GM23338 (cell line): ENCODE data around the gene GPR149. TPM values are rescaled to one million over a fixed set of nuclear protein-coding genes. Genes with fewer than 3 reads are reported as not detected.

Experiments used
- ATAC-seq: fragments of 200-7000 bp; cut with Tn5 transposase; 3 replicates; pipeline ENCODE4 v1.9.1; 2020
- DNase-seq: peaks from one replicate; pipeline ENCODE4 v3.0.0-alpha.2; 2015; ENCODE audit warnings: low spot score
- H2AFZ ChIP-seq: fragments of 200-600 bp; sonication (generic); 2 replicates; pipeline ENCODE4 v1.8.0; 2016; ENCODE audit warnings: antibody characterized with exemption, mild to moderate bottlenecking, moderate library complexity
- H3F3A ChIP-seq: fragments of 200-600 bp; sonication (generic); replicated peaks from 2 replicates; pipeline ENCODE4 v1.8.0; 2017; ENCODE audit warnings: antibody characterized with exemption, mixed run types, low read depth
- H3K27ac ChIP-seq: fragments of 200-600 bp; sonication (generic); 2 replicates; pipeline ENCODE4 v1.6.1; 2016; ENCODE audit warnings: low read depth
- H3K27me3 ChIP-seq: fragments of 200-600 bp; sonication (generic); 2 replicates; pipeline ENCODE4 v1.8.0; 2016; ENCODE audit warnings: mild to moderate bottlenecking, mixed run types, moderate library complexity; ENCODE audit not compliant: insufficient read depth
- H3K36me3 ChIP-seq: fragments of 200-600 bp; sonication (generic); 2 replicates; pipeline ENCODE4 v1.8.0; 2016; ENCODE audit warnings: mild to moderate bottlenecking; ENCODE audit not compliant: insufficient read depth
- H3K4me1 ChIP-seq: fragments of 200-600 bp; sonication (generic); 2 replicates; pipeline ENCODE4 v1.8.0; 2016; ENCODE audit warnings: mild to moderate bottlenecking, moderate library complexity; ENCODE audit not compliant: insufficient read depth
- H3K4me2 ChIP-seq: fragments of 200-600 bp; sonication (generic); 2 replicates; pipeline ENCODE4 v1.7.1; 2017; ENCODE audit warnings: mixed run types
- H3K4me3 ChIP-seq: fragments of 200-600 bp; sonication (generic); 2 replicates; pipeline ENCODE4 v1.6.1; 2016; ENCODE audit warnings: mixed run types
- H3K79me2 ChIP-seq: fragments of 200-600 bp; sonication (generic); replicated peaks from 2 replicates; pipeline ENCODE4 v1.8.0; 2017; ENCODE audit warnings: mild to moderate bottlenecking; ENCODE audit not compliant: insufficient read depth
- H3K9me2 ChIP-seq: fragments of 200-600 bp; sonication (generic); 2 replicates; pipeline ENCODE4 v1.8.0; 2017; ENCODE audit not compliant: insufficient read depth
- H4K20me1 ChIP-seq: fragments of 200-600 bp; sonication (generic); replicated peaks from 2 replicates; pipeline ENCODE4 v1.8.0; 2017; ENCODE audit warnings: mild to moderate bottlenecking; ENCODE audit not compliant: insufficient read depth
- H3K27ac Mint-ChIP-seq: 2 replicates; pipeline ENCODE4 v1.8.0; 2020; ENCODE audit warnings: inconsistent platforms, mild to moderate bottlenecking, moderate library complexity, mixed read lengths
- H3K27me3 Mint-ChIP-seq: 3 replicates; pipeline ENCODE4 v1.8.0; 2022; ENCODE audit warnings: low read depth, mild to moderate bottlenecking, moderate library complexity, mixed read lengths, inconsistent platforms; ENCODE audit not compliant: insufficient read depth, poor library complexity
- H3K36me3 Mint-ChIP-seq: 3 replicates; pipeline ENCODE4 v1.8.0; 2021; ENCODE audit warnings: low read depth, mild to moderate bottlenecking, inconsistent platforms, moderate library complexity, mixed read lengths
- H3K4me1 Mint-ChIP-seq: 3 replicates; pipeline ENCODE4 v1.8.0; 2020; ENCODE audit warnings: mild to moderate bottlenecking, inconsistent platforms, mixed read lengths
- H3K4me3 Mint-ChIP-seq: 3 replicates; pipeline ENCODE4 v1.8.0; 2021; ENCODE audit warnings: moderate library complexity, mild to moderate bottlenecking, inconsistent platforms, mixed read lengths
- H3K9me3 Mint-ChIP-seq: 3 replicates; pipeline ENCODE4 v1.8.0; 2020; ENCODE audit warnings: moderate library complexity, mild to moderate bottlenecking, inconsistent platforms, mixed read lengths
- CREB1 ChIP-seq: fragments of 250-450 bp; sonication (Bioruptor Pico); IDR thresholded peaks from 2 replicates; pipeline ENCODE4 v1.5.0; 2020; ENCODE audit warnings: low read depth, mild to moderate bottlenecking, moderate library complexity
- ETS1 ChIP-seq: IDR thresholded peaks from 2 replicates; pipeline ENCODE4 v1.6.1; 2016; ENCODE audit warnings: antibody characterized with exemption
- EZH2 ChIP-seq: fragments of 200-600 bp; sonication (generic); IDR thresholded peaks from one replicate; pipeline ENCODE4 v1.8.0; 2017; ENCODE audit warnings: antibody characterized with exemption, mild to moderate bottlenecking, low read depth; ENCODE audit not compliant: unreplicated experiment
- EZH2phosphoT487 ChIP-seq: fragments of 200-600 bp; sonication (generic); IDR thresholded peaks from one replicate; pipeline ENCODE4 v1.8.1; 2018; ENCODE audit warnings: antibody characterized with exemption; ENCODE audit not compliant: unreplicated experiment
- JUNB ChIP-seq: IDR thresholded peaks from one replicate; pipeline ENCODE4 v1.6.1; 2016; ENCODE audit warnings: antibody characterized with exemption; ENCODE audit not compliant: unreplicated experiment
- POLR2AphosphoS5 ChIP-seq: IDR thresholded peaks from 2 replicates; pipeline ENCODE4 v1.6.1; 2016; ENCODE audit warnings: antibody characterized with exemption, low read depth
- ZNF114 ChIP-seq: fragments of 250-450 bp; sonication (Bioruptor Pico); IDR thresholded peaks from 2 replicates; pipeline ENCODE4 v1.5.0; 2020; ENCODE audit warnings: mild to moderate bottlenecking, moderate library complexity
- ZNF331 ChIP-seq: fragments of 250-450 bp; sonication (Bioruptor Pico); IDR thresholded peaks from 2 replicates; pipeline ENCODE4 v1.5.0; 2020; ENCODE audit warnings: low read depth, mild to moderate bottlenecking, moderate library complexity
- polyA plus RNA-seq: library from polyadenylated mRNA; unstranded; fragments of >200 nt; fragmentation: Nextera tagmentation; extraction: Ambion mirVana; gene quantifications from 2 replicates; pipeline ENCODE4 v1.2.1, GENCODE V29; 2016
- total RNA-seq: library from RNA; depleted of rRNA; stranded (reverse); fragments of >200 nt; shearing (Covaris generic); gene quantifications from 2 replicates; pipeline ENCODE4 v1.2.3, GENCODE V29; 2014
- TF ChIP-seq, protein P1 (sequence below), 2 experiments: fragments of 200-600 bp in 1 of 2; sonication (generic) in 1 of 2; conservative IDR thresholded peaks; 2 replicates each; pipeline versions ENCODE4 v1.5.1 to v1.6.1; 2016 to 2017; ENCODE audit warnings: antibody characterized with exemption in 2 of 2, low read depth in 2 of 2, mild to moderate bottlenecking in 2 of 2, moderate library complexity in 1 of 2

GPR149 gene
- total and polyA plus RNA-seq, 2 experiments from 2014 or later: 0.11 to 0.21 TPM

DNA sequence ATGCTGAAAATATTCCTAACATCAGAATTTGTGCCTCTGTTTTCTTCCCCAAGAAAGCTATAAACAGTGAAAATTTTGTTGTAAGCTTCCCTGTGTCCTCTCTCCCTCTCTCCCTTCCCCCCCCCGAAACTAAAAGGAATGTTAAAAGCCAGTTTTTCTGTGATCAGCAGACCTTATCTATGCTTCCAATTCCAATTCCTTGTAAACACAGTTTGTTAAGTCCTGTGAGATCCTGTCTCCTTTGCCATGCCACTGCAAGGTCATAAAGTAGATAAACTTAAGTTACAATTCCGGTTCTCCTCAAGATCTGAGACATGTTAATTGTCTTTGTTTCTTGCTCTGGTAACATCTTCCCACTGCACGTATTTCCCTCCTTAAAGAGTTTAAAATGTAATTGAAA, 62.8 kb downstream of the GPR149 start (continued):
- no peak for TF ChIP-seq ETS1
- no peak for TF ChIP-seq CREB1
- no peak for TF ChIP-seq EZH2
- TF ChIP-seq ZNF331 (CRISPR knock-in tag): no peak
- TF ChIP-seq ZNF114 (CRISPR knock-in tag): no peak
- TF ChIP-seq EZH2phosphoT487: no peak
- no peak for TF ChIP-seq POLR2AphosphoS5
- TF ChIP-seq, protein P1, sequence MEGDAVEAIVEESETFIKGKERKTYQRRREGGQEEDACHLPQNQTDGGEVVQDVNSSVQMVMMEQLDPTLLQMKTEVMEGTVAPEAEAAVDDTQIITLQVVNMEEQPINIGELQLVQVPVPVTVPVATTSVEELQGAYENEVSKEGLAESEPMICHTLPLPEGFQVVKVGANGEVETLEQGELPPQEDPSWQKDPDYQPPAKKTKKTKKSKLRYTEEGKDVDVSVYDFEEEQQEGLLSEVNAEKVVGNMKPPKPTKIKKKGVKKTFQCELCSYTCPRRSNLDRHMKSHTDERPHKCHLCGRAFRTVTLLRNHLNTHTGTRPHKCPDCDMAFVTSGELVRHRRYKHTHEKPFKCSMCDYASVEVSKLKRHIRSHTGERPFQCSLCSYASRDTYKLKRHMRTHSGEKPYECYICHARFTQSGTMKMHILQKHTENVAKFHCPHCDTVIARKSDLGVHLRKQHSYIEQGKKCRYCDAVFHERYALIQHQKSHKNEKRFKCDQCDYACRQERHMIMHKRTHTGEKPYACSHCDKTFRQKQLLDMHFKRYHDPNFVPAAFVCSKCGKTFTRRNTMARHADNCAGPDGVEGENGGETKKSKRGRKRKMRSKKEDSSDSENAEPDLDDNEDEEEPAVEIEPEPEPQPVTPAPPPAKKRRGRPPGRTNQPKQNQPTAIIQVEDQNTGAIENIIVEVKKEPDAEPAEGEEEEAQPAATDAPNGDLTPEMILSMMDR (conservative IDR thresholded peaks at IDR 0.05; ENCODE audit: low read depth in 2 of 2): no peak
- no peak for TF ChIP-seq JUNB

DNA sequence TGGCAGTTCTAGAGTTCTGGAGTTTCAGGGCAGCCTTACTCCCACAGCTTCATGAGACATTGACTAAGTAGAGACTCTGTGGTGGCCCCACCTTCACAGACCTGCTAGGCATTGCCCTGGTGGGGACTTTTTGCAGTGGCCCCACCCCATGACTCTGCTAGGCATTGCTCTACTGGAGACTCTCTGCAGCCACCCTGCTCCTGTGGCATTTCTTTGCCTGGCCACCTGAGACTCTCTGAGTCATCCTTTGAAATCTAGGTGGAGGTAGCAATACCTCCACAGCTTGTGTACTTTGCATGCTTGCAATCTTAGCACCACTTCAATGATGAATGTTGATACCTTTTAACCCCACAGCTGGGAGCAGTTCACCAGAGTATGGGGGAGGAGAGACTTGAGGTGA, 65.1 kb downstream of the GPR149 start:
- H3K9me2 ChIP-seq: peaks cover 9% of the 10 kb centered on the region; the same call in 1 of the 2 replicates
- ATAC-seq (no peak), DNase-seq (no peak)
- H3K4me3 ChIP-seq: no peak overlapping the region
- no peak overlapping the region for H3K4me2 ChIP-seq
- no peaks in the 10 kb centered on the region for H3F3A ChIP-seq
- no peaks in the 10 kb centered on the region for H3K79me2 ChIP-seq
- H2AFZ ChIP-seq: no peak overlapping the region
- no peaks in the 10 kb centered on the region for H3K4me1 Mint-ChIP-seq
- H3K4me1 ChIP-seq: no peaks in the 10 kb centered on the region
- H3K36me3 Mint-ChIP-seq: peaks cover 12% of the 10 kb centered on the region; the same call in 2 of the 3 replicates
- TF ChIP-seq, protein P1 (conservative IDR thresholded peaks at IDR 0.05; ENCODE audit: low read depth in 2 of 2): no peak
- TF ChIP-seq JUNB (no peak), ZNF114 (CRISPR knock-in tag) (no peak)
- H3K27ac Mint-ChIP-seq: no peak overlapping the region
- H3K36me3 ChIP-seq: no peaks in the 10 kb centered on the region
- H4K20me1 ChIP-seq: no peaks in the 10 kb centered on the region
- H3K27ac ChIP-seq: no peak overlapping the region
- H3K4me3 Mint-ChIP-seq: no peak overlapping the region
- no peaks in the 10 kb centered on the region for H3K27me3 ChIP-seq
- H3K9me3 Mint-ChIP-seq: peaks cover 20% of the 10 kb centered on the region
- H3K27me3 Mint-ChIP-seq: peaks cover 4% of the 10 kb centered on the region
